ENCODE data around the gene ACTL8. TPM values are rescaled to one million over a fixed set of nuclear protein-coding genes. Genes with fewer than 3 reads are reported as not detected.

The ACTL8 gene
- total RNA-seq, 4 donors from 2014 or later, result not detected

DNA sequence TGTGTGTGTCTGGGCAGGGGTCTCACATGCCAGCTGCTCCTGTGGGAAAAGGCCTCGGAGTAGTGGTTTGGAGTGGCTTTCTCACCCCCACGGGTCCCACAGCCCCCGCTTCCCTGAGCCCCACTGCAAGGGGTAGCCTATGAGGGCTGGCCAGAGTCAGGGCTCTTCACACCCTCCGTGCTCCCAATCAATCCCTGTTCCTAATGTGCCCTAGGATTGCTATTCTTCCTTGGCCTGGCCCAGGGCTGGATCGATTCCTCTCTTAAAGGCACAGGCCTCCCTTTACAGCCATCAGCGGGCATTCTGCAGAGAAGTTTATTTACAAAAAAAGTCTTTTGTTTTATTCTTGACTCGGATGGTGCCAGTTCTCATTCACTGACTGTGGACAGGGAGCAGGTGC is 19.3 kb upstream of the ACTL8 start:
- Histone ChIP-seq H3K9me3 (no peaks in the 10 kb centered on the region), H3K27ac (no peak overlapping the region), H3K4me1 (no peaks in the 10 kb centered on the region), H3K36me3 (no peaks in the 10 kb centered on the region), H3K4me3 (no peak overlapping the region), H3K27me3 (peaks cover 0 to 6% (median 4%) of the 10 kb centered on the region in 3 donors)
- no peak for DNase-seq
- in situ Hi-C loops (cut with MboI; ENCODE audit: low sequenced_read_pairs in 4 of 4), result no loop called here
- TF ChIP-seq, protein P1, sequence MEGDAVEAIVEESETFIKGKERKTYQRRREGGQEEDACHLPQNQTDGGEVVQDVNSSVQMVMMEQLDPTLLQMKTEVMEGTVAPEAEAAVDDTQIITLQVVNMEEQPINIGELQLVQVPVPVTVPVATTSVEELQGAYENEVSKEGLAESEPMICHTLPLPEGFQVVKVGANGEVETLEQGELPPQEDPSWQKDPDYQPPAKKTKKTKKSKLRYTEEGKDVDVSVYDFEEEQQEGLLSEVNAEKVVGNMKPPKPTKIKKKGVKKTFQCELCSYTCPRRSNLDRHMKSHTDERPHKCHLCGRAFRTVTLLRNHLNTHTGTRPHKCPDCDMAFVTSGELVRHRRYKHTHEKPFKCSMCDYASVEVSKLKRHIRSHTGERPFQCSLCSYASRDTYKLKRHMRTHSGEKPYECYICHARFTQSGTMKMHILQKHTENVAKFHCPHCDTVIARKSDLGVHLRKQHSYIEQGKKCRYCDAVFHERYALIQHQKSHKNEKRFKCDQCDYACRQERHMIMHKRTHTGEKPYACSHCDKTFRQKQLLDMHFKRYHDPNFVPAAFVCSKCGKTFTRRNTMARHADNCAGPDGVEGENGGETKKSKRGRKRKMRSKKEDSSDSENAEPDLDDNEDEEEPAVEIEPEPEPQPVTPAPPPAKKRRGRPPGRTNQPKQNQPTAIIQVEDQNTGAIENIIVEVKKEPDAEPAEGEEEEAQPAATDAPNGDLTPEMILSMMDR (IDR thresholded peaks at IDR 0.05 in 4 of 5, conservative IDR thresholded peaks at IDR 0.05 in 1 of 5), result no peak
- TF ChIP-seq POLR2A (IDR thresholded peaks at IDR 0.05), result no peak
- intact Hi-C loops (cut with DNase I; ENCODE audit: low total_unique reads), result no loop called here
- no peak for ATAC-seq

- intact Hi-C loops (cut with DNase I; ENCODE audit: low total_unique reads) (no loop called here), in situ Hi-C loops (cut with MboI; ENCODE audit: low sequenced_read_pairs in 4 of 4) (no loop called here)
- no peak for ATAC-seq
- TF ChIP-seq POLR2A (IDR thresholded peaks at IDR 0.05), result no peak
- no peak for DNase-seq
- Histone ChIP-seq H3K4me1 (no peaks in the 10 kb centered on the region), H3K36me3 (no peaks in the 10 kb centered on the region), H3K27ac (no peak overlapping the region), H3K9me3 (no peaks in the 10 kb centered on the region), H3K4me3 (no peak overlapping the region), H3K27me3 (peaks cover 8 to 10% (median 10%) of the 10 kb centered on the region in 3 donors)
Measured at GRCh38 chr1:17736625-17737024, 18.5 kb upstream of the ACTL8 start.

- peaks cover 10 to 13% (median 11%) of the 10 kb centered on the region in 3 donors for H3K27me3 ChIP-seq
- in situ Hi-C loops (cut with MboI; ENCODE audit: low sequenced_read_pairs in 4 of 4) (no loop called here), intact Hi-C loops (cut with DNase I; ENCODE audit: low total_unique reads) (no loop called here)
- no peak overlapping the region for H3K4me3 ChIP-seq
- no peaks in the 10 kb centered on the region for H3K36me3 ChIP-seq
- DNase-seq (no peak), ATAC-seq (no peak)
- no peaks in the 10 kb centered on the region for H3K4me1 ChIP-seq
- no peak for TF ChIP-seq POLR2A (IDR thresholded peaks at IDR 0.05)
- TF ChIP-seq, protein P1 (IDR thresholded peaks at IDR 0.05 in 4 of 5, conservative IDR thresholded peaks at IDR 0.05 in 1 of 5), result no peak
- no peak overlapping the region for H3K27ac ChIP-seq
- no peaks in the 10 kb centered on the region for H3K9me3 ChIP-seq
Measured at GRCh38 chr1:17739050-17739449, 16.1 kb upstream of the ACTL8 start.

DNA sequence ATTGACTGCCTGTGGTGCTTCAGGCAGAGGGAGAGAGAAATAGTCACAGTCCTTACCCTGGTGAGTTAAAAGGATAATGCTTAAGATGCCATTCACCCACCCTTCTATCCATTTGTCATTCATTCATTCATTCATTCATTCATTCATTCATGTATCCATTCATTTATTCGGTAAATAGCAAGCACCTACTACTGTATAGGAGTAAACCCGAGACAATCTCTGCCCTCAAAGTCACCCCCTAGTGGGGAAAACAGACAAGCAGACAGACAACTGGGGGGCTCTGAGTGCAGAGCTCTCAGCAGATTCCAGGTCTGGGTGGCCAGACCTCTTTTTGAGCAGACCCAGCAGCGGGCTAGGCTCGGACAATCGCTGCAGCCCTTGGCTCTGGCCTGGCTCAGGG is 14.1 kb upstream of the ACTL8 start:
- Histone ChIP-seq H3K36me3 (no peaks in the 10 kb centered on the region), H3K4me1 (no peaks in the 10 kb centered on the region), H3K9me3 (no peaks in the 10 kb centered on the region), H3K27ac (no peak overlapping the region), H3K27me3 (peaks cover 10 to 16% (median 11%) of the 10 kb centered on the region in 3 donors), H3K4me3 (no peak overlapping the region)
- in situ Hi-C loops (cut with MboI; ENCODE audit: low sequenced_read_pairs in 4 of 4), result no loop called here
- ATAC-seq (no peak), DNase-seq (no peak)
- no peak for TF ChIP-seq POLR2A (IDR thresholded peaks at IDR 0.05)
- TF ChIP-seq, protein P1 (IDR thresholded peaks at IDR 0.05 in 4 of 5, conservative IDR thresholded peaks at IDR 0.05 in 1 of 5), result no peak
- intact Hi-C loops (cut with DNase I; ENCODE audit: low total_unique reads), result no loop called here

DNA sequence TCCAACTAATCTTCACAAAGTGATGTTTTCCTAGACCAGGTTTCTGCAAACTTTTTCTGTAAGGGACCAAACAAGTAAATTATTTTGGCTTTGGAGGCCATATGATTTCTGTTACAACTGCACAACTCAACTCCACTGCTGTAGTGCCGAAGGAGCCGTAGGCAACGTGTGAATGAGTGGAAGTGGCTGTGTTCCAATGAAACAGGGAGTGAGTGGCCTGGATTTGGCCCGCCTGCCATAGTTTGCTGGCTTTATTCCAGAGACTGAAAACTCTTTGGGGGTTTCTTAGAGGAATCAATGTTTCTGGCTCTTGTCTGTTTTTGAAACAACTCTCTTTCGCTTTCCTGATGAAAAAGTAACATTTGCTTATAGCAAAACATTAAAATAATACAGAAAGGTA is 12.6 kb upstream of the ACTL8 start:
- no peak for DNase-seq
- Histone ChIP-seq H3K36me3 (no peaks in the 10 kb centered on the region), H3K4me3 (no peak overlapping the region), H3K27ac (no peak overlapping the region), H3K4me1 (no peaks in the 10 kb centered on the region), H3K27me3 (peaks cover 10 to 16% (median 11%) of the 10 kb centered on the region in 3 donors), H3K9me3 (no peaks in the 10 kb centered on the region)
- no peak for ATAC-seq
- in situ Hi-C loops (cut with MboI; ENCODE audit: low sequenced_read_pairs in 4 of 4) (no loop called here), intact Hi-C loops (cut with DNase I; ENCODE audit: low total_unique reads) (no loop called here)
- TF ChIP-seq, protein P1 (IDR thresholded peaks at IDR 0.05 in 4 of 5, conservative IDR thresholded peaks at IDR 0.05 in 1 of 5), result no peak
- no peak for TF ChIP-seq POLR2A (IDR thresholded peaks at IDR 0.05)
